SK-N-SH treated with all-trans-retinoic acid at 6 μM for 48 hours (cell line): ENCODE results near the gene TMEM150B.

Source experiments
- ARNTL ChIP-seq: fragments of 450-650 bp; formaldehyde crosslinking; IDR thresholded peaks from 2 replicates; pipeline ENCODE4 v1.5.0; 2020; ENCODE audit warnings: low read depth, mild to moderate bottlenecking, moderate library complexity, borderline replicate concordance
- CSRNP3 ChIP-seq: fragments of 250-450 bp; sonication (Bioruptor Pico); IDR thresholded peaks from 2 replicates; pipeline ENCODE4 v1.5.1; 2021; ENCODE audit warnings: mild to moderate bottlenecking, moderate library complexity
- PATZ1 ChIP-seq: fragments of 250-450 bp; sonication (Bioruptor Pico); IDR thresholded peaks from 2 replicates; pipeline ENCODE4 v1.8.0; 2020; ENCODE audit warnings: mild to moderate bottlenecking, moderate library complexity, borderline replicate concordance
- ZFP30 ChIP-seq: fragments of 450-650 bp; formaldehyde crosslinking; IDR thresholded peaks from 2 replicates; pipeline ENCODE4 v1.5.0; 2022; ENCODE audit warnings: mild to moderate bottlenecking, moderate library complexity

DNA sequence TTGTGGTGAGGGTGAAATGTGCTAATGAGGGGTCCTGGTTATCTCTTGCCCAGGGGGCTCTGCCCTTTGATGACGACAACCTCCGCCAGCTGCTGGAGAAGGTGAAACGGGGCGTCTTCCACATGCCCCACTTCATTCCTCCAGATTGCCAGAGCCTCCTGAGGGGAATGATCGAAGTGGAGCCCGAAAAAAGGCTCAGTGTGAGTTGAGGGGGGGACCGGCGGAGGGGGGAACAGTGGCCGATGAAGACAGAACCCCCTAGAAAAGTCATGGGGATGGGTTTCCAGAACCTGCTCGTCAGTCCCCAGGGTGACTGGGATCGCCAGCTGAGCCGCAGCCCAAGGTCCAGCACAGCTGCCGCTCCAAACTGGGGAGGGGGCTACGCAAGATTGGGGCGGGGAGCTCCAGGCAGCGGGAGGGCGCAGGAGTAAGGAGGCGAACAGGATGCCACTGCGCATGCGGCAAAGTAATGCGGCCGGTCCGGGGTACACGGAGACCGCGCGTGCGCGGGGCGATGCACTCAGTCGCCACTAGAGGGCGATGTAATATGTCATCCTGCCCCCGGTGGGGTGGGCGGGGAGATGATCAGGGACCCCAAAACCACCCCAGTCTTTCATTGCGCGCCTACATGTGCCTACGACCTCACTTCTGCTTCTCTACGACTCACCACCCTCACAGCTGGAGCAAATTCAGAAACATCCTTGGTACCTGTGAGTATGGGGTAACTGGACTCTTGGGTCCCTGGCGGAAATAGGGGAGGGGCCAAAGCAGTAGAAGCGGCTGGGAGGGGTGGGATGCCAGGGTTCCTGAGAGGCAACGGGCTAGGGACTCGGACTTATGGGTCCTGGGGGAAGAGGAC lies 23.5 kb downstream of the TMEM150B start:
- TF ChIP-seq CSRNP3 (CRISPR knock-in tag), result no peak
- no peak for TF ChIP-seq ZFP30 (CRISPR knock-in tag)
- TF ChIP-seq ARNTL (CRISPR knock-in tag), result no peak
- TF ChIP-seq PATZ1 (CRISPR knock-in tag), result no peak
